ENCODE measurements around the gene ARHGEF2.

Gene ARHGEF2

DNA sequence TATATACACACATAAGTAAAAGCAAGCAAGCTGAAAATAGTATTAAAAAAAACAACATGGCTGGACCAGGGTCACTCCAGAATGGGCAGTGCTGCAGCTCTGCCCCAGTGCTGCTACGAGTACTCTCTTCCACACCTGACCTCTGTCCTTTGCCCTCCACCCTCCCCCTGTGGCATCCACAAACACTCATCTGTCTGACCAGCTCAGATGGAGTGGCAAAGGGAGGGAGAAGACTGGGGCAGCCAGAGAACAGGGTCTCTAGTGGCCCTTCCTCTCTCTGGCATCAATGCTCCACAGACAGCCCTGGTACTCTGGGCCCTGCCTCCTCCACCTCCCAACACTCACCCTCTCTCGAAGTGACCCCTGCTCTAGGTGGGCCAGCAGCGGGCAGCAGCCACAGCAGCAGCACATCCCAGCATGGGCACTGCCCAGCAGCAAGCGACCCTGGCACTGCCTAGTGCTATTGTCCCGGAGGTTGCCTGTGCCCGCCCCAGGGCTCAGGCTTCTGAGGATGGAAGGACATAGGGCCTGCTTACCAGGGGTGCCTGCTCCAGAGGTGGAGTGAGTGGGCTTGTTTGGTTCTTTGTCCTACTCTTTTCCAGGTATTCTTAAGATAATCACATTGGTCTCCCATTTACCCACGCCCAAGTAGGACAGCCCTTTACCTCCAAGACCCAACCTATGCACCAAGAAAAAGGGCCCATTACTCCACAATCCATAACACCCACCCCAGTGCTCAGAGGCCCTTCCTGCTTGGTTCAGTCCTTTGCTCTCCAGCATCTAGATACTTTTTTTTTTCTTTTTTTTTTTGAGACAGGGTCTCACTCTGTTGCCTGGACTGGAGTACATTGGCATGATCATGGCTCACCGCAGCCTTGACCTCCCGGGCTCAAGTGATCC, 6.2 kb downstream of the ARHGEF2 start:
- no peak for DNase-seq (ENCODE audit: low read depth in 2 of 2)

DNA sequence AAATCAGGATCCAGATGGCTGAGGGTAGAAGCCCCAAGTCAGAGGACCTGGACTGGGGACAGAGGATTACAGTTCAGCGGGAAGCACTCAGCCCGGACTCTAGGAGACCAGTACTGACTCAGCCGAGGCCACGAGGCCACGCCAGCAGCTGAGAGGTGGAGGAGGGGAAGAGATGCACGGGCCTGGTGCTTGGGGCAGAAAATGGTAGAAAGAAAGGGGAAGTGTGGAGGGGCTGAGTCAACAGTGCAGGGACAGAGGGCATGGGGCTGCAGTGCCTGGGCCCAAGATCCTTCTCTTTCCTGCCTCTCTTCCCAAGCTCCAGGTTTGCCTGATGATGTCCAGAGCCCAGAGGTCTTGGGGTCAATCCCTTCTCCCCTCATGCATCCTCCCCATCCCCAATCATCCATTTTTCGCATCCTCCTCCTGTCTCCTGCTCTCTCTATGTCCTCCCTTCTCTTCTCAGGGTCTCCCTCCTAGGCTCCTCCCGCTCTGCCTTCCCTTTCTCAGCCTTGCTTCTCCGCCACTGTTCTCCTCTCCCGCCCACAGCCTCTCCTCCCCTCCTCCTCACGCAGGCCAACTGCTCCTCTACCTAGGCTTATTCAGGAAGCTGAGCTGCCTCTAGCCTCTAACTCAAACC, 7.7 kb downstream of the ARHGEF2 start:
- DNase-seq (ENCODE audit: low read depth in 2 of 2): no peak

DNA sequence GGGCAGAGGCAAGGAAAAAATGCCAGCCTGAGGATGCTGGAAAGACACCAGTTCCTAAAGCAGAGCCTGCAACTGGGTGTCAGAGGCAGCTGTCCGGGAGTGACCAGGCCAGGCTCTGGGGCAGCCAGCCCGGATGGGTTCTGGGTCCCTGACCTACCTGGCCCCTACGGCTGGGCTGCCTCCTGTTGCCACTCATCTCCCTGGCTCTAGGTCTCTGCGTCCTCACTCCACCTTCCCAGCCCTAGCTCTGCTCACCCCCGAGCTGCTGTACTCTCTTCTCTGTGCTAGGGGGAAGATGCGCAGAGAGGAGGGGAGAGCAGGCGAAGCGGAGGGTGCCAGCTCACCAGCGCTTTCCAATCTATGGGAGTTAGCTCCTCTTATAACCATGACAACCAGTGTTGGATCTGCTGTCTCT, 9.0 kb downstream of the ARHGEF2 start:
- DNase-seq (ENCODE audit: low read depth in 2 of 2): no peak

DNA sequence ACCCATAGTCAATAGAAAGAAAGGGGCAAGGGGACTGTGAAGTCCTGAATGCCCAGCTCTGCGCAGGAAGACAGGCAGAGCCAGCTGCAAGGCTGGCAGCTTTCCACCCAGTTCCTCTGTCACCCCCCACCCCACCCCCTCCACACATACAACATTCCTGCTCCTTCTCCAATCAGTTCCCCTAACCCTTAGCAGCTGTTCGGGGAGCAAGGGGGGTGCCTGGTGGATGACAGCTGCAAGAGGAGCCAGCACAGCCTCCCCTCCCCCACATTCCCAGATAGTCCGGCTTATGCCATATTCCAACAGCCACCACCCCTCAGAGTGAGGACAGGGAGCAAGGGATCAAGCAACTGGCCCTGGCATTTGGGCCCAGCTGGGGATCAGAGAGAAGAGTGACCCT, 9.7 kb downstream of the ARHGEF2 start:
- DNase-seq (ENCODE audit: low read depth in 2 of 2): no peak

DNA sequence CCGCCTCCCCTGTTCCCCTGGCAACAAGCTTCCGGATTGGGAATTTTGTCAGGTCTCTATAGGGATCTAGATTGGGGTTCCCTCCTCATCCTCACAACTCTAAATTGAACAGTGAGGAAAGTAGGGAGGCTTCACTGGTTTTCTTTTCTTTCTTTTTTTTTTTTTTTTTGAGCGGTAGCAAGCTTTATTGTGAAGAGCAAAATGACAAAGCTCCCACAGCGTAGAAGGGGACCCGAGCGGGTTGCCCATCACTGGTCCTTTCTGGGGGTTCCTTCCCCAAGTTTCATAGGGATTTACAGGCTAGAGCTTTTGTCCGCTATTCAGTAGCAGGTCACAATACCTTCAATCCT, 10.3 kb downstream of the ARHGEF2 start:
- DNase-seq (ENCODE audit: low read depth in 2 of 2): no peak

DNA sequence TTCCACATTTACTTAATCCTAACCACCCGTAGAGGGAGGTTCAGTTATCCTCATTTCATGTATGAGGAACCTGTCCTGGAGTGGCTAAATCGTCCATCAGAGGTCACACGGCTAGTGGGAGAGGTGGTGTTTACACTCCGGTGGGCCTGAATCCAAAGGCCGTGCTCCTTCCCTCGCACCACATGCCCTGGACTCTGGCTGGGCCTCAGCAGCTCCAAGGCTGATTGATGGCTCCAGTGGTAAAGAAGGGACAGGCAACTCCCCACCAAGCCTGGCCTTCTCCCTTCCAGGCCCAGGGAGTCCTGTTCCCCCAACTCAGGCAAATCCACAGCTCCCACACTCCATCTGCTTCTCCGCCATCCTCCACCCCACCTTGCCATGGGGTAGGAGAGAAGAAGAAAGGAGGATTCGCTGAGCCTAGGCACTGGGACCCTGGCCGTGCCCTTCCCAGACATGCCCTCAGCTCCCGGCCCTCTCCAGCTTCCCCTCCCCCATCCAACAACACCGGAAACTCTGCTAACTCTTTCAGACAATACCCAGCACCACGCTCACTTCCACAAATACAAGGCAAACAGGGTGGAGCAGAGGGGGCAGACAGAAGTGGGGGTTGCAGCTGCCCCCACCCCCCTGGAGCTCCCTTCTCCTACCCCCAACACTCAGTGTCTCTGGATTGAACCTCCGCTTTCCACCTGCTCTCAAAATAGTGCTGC, 10.9 kb downstream of the ARHGEF2 start:
- DNase-seq (ENCODE audit: low read depth in 2 of 2): no peak

DNA sequence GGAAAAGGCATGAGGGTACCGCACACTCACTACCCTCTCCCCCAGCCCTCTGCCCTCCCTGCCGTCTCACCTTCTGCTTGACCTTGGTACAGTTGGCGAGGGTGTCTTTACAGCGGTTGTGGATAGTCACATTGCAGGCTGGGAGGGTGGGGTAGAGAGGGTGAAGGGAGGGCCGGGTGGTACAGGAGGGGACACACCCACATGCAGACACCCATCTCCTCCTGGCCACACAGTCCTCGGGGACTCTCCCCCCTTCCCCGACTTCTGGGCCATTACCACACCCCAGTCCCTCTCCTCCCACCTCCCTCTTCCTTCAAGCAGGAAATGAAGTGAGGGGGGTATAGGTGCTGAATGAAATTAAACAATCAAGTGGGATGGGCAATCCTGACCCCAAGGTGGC, 11.6 kb downstream of the ARHGEF2 start:
- DNase-seq (ENCODE audit: low read depth in 2 of 2): no peak

DNA sequence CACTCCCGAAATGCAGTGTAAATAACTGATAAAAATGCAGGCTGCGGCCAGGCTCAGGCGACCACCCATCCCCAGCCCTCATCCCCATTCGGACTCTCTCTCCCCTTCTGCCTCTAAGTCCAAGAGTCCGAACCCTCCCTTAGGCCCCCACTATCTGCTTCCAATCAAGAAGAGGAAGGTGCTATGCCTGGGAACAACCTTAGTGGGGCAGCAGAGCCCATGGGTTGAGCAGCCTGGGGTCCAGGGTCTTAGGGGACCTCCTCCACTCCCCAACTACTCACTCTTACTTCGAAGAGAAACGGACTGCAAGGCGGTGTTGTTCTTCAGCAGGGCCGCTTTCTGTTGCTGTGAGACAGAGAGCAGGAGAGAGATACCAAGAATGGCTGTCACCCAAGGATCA, 12.2 kb downstream of the ARHGEF2 start:
- no peak for DNase-seq (ENCODE audit: low read depth in 2 of 2)

DNA sequence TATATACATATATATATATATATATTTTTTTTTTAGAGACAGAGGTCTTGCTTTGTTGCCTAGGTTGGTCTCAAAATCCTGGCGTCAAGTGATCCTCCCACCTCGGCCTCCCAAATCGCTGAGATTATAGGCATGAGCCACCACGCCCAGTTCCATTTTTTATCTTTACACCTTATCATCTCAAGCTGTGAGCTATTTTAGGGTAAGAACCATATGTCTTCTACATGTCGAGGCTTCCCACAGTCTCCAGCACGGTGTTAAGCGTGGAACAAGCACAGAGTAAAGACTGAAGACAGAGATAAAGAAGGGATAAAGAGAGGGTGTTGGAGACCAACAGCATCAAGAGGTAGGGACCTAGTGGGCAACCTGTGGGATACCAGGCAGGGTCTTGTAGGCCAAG, 14.2 kb downstream of the ARHGEF2 start:
- DNase-seq (ENCODE audit: low read depth in 2 of 2): no peak

DNA sequence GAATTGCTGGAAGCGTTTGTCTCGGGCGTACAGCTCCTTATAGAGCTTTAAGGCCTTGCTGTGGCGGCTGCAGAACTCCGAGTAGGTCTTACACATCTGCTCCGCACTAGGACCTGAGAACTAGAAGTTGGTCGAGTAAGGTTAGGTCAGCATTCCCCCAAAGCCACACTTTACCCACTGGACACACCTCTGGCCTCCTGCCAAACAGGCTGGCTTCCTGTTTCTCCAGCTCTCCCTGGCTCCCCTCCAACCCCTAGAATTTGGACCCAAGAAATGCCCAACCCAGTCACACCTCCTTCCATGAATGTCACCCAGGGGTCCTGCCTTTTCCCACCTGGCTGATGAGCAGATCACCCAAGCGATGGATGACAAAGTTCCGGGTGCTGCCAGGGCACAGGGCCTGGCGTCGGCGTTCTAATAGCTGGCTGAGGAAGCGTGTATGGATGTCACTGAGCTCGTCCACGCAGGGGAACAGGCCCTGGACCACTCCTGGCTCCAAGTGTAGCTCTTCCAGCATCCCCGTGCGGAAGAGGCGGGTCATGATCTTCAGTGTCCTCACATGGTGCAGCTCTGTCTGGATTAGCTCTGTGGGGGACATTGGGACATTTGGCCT, 15.6 kb downstream of the ARHGEF2 start:
- no peak for DNase-seq (ENCODE audit: low read depth in 2 of 2)

DNA sequence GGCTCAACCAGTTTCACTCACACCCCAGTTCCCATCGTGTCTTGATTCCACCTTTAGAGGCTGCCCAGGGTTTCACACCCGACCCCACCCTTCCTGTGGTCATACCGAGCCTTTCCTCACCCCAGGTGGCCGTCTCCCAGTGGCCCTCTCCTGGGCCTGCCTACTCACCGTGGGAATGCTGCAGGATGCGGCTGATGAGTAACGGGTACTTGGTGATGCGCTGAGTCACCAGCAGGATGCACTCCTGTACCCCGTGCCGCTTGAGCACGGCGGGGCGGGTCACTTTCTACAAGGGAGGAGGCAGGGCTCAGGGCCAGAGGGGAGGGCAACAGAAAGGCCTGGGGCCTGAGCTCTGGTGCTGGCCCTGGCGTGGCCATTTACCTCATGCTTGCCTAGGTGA, 16.4 kb downstream of the ARHGEF2 start:
- DNase-seq (ENCODE audit: low read depth in 2 of 2): no peak

DNA sequence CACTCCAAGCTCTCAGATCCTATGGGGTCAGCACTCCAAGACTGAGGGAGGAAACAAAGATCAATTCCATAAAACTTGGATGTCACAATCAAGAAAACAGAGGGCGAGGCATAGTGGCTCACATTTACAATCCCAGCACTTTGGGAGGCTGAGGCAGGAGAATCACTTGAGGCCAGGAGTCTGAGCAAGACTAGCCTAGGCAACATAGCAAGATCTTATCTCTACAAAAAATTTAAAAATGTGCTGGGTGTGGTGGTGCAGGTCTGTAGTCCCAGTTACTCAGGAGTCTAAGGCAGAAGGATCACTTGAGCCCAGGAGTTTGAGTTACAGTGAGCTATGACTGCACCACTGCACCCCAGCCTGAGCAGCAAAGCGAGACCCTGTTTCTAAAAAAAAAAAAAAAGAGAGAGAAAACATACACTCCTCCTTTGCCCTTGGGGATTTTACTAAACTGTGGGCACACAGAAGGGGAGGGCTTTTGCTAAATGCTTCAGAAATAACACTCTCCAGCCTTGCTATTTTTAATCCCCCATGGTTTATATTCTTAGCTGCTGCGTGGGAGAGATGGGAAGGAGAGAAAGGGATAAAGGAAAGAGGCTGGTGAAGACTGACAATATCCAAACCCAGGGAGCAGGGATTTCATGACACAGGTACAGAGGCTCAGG, 18.1 kb downstream of the ARHGEF2 start:
- DNase-seq (ENCODE audit: low read depth in 2 of 2): no peak

DNA sequence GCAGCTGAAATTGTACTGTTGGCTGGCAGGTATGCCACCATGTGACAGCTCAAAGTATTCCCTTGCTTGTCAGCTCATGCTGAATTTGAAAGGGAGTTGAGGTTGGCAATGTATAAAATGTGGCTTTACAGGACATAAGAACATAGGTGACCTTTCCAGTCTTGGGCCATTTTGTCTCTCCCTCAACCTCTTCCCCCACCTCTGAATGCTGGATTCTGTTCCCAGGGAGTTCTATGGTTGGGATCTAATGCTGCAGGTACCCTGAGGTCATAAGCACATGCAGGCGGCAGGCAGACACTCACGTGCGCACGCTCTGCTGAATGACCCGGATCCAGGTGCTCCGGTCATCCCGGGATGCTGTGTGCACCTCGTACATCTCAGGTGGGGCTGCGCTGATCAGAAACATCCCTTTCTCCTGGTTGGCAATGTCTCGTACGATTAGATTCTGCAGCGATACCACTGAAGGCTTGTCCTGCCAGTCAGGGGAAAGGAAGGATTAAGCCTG, 20.9 kb downstream of the ARHGEF2 start:
- no peak for DNase-seq (ENCODE audit: low read depth in 2 of 2)

DNA sequence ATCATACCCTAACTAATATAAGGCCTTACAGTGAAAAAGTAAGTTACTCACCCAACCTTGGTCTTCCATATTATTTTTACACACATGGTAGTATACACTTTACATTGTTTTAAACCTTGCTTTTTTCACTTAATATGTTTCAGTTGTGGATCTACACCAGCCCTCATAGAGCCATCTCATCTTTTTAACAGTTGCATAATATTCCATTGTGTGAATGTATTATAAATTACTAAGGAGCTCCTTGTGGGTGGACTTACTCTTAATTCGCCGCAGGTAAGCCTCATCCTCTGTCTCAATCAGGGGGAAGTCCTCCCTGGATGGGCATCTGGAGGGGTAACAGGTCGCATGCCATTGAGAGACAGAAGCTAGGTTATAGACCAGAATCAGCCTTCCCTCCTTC, 23.7 kb downstream of the ARHGEF2 start:
- no peak for DNase-seq (ENCODE audit: low read depth in 2 of 2)

DNA sequence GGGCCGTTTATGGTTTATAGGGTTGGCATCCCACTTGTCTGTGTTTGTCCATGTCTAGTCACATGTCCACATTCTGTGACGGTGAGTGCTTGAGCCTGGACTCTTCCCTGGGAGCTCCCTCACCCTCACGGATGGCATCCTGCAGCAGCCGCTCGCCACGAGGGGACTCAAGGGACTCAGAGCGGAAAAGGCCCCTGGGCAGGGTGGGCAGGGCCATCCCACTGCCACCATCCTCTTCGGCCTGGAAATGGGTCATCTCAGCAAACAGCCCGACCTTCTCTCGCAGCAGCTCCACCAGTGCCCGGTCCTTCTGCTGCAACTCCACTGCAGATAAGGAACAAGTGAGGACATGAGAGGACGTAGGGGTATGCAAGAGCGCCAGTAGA, 25.8 kb downstream of the ARHGEF2 start:
- no peak for DNase-seq (ENCODE audit: low read depth in 2 of 2)

DNA sequence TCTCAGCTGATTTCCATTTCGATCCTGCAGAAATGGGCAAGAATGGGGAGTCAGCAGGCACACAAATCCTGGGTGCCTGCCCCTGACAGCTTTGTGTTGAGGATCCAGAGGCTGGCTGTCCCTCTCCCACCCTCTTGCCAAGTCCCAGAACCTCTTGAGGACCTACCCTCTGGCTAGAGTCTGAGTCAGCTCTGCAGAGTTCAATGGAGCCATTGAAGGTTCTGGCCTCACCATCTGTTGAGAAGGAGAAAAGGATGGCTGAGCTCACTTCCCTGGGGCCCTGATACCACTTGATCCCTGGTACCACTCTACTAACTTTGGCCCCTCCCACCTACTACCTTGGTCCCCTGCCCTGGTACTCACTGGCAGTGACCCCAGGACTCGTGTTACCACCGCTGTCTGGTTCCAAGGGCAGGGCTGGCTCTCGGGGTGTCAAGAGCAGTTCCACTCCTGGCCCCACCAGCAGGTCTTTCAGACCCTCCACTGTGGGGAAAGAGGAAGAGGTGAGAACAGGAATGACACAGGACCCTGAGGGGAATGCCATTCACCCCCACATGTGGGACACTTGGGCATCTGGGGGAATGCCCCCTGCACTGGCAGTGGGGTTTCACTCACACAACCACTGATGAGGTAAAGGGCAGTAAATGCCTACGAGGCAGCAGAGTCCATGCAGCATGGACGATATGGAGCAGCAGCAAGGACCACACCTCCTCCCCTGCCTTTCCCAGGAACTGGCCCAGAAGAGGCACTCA, 26.4 kb downstream of the ARHGEF2 start:
- no peak for DNase-seq (ENCODE audit: low read depth in 2 of 2)

DNA sequence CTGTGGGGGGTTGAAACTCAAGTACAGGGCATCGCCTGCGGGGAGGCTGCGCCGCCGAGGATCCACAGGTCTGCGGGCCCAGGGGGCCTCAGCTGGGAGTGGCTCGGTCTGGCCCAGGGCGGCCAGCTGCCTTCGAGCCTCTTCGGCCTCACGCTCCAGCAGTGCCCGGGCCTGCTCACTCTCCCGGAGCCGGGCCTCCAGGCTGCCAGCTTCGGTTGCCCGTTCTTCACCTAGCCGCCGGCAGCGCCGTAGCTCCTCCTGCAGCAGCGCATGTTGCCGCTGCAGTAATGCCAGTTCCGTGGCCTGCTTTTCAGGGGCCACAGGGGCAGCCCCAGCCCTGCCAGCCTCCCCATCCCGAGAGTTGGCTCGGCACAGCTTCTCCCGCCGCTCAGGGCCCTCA, 27.5 kb downstream of the ARHGEF2 start:
- no peak for DNase-seq (ENCODE audit: low read depth in 2 of 2)

DNA sequence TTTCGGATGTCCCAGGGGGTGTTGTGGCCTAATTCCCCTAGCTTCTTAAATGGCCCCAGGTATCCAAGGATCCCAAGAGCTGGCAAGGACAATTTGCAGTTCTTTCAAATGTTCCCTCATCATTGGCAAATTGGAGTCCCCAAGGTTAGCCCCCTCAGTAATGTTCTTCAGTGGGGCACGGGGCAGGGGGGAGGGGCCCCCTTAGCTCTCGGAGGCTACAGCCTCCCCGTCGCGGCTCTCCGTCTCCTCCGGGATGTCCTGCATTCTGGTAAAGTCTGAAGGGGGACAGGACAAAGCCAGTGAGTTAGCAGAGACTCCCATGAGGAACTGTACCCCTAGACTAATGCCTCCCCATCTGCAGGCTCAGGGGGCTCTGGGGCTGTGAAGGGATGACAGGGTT, 30.6 kb downstream of the ARHGEF2 start:
- DNase-seq (ENCODE audit: low read depth in 2 of 2): no peak

DNA sequence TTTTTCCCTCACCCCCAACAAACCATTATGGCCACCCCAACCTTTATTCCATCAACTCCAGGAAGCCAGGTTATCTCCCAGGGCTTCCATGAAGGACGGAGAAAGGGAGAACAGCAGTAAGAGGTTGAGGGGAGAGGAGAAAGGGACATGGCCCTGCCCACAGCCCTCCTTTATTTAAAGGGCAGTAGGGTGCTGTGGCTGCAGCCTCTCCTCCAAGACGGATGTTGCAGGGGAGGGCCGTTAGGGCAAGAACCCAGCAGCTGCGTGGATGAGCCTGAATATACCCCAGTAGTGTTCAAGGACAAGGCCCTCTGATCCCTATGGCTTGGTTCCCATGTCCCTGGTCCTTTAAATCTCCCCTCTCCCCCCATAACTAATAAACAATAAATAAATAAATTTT, 31.1 kb downstream of the ARHGEF2 start:
- DNase-seq (ENCODE audit: low read depth in 2 of 2): no peak

DNA sequence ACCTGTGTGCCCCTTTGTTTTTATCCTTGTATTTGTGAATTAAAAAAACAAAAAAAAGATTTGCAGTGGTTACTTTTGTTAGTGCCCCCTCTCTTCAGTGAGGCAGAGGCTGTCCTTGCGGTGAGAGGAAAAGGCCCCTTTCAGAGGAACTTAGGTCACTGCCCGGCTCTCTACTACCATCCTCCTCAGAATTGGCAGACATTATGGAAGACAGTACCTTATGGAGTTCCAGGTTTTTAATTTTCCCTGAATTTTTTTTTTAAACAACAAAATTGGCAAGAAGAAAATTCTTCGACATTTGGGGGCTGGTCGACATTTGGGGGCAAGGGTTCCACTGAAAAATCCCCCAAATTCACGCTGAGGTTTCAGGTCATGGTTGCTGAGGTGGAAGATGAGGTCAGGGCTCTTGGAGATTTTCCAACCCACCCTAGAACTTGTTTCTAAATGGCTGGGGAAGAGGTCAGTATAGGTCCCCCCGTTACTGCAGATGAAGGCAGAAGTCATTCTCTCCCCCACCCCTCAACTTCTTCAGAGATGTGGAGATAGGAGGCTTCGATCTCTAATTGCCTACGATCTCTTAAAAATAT, 31.6 kb downstream of the ARHGEF2 start:
- no peak for DNase-seq (ENCODE audit: low read depth in 2 of 2)

DNA sequence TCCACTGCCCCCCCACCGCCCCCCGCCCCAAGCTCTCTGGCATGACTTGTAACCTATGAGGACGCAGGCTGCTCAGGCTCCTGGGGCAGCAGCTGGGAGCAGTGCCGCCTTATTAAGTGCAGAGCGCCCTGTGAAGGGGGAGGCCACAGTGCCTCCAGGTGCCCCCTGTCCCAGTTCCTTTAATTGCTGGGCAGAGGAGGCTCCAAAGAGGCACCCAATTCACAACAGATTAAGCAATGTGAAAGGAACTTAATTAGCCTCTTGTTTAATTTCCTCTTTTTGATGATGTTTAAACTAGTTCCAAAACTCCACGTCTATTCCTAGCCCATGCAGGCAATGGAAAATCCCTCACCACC, 33.9 kb downstream of the ARHGEF2 start:
- DNase-seq (ENCODE audit: low read depth in 2 of 2): no peak

Data from stimulated activated CD4-positive, alpha-beta T cell treated with anti-CD3 and anti-CD28 coated beads, Interleukin-1b, Interleukin-23, amount 100 ng/mL, for 1 hour (primary cell).